Measurements from ENCODE around the gene RUNX3. TPM values are rescaled to one million over a fixed set of nuclear protein-coding genes. Genes with fewer than 3 reads are reported as not detected.

Gene RUNX3
- total RNA-seq, 1 donor from 2014 or later = 153 TPM

- H3K4me1 Mint-ChIP-seq = peaks cover 52% of the 10 kb centered on the region
- DNase-seq = no peak
- POLR2A ChIA-PET = interaction anchor here (1.0 to 14.3 kb wide), 13 partner anchors 9 to 298 kb away, joined by 3 to 188 read pairs (median 4); partner anchors contain the start of gene SYF2
Observed at GRCh38 chr1:24934310-24935195, 4.5 kb upstream of the RUNX3 start.

GRCh38 chr1:24933468-24933867, 3.4 kb upstream of the RUNX3 start:
- POLR2A ChIA-PET = interaction anchor here (0.8 to 15.6 kb wide), 8 partner anchors 10 to 166 kb away, joined by 3 to 385 read pairs (median 4); no protein-coding TSS in a partner anchor
- no peak for TF ChIP-seq CTCF (IDR thresholded peaks at IDR 0.05)
- no peak overlapping the region for H3K4me3 Mint-ChIP-seq
- CTCF ChIA-PET = interaction anchor here (0.9 to 9.8 kb wide), 14 partner anchors 8 to 272 kb away, joined by 3 to 195 read pairs (median 6); no protein-coding TSS in a partner anchor
- DNase-seq (no peak), ATAC-seq (ENCODE audit: low read depth) (no peak)
- intact Hi-C loops (cut with micrococcal nuclease) = no loop called here
- no peaks in the 10 kb centered on the region for H3K27me3 Mint-ChIP-seq
- H3K27ac Mint-ChIP-seq = peak overlapping the region; percentile 41
- no peaks in the 10 kb centered on the region for H3K9me3 Mint-ChIP-seq
- peaks cover 56% of the 10 kb centered on the region for H3K4me1 Mint-ChIP-seq
- peaks cover 7% of the 10 kb centered on the region for H3K36me3 Mint-ChIP-seq (ENCODE audit: low read depth)

More at GRCh38 chr1:24934310-24935195, 4.5 kb upstream of the RUNX3 start:
- no peaks in the 10 kb centered on the region for H3K27me3 Mint-ChIP-seq
- no peaks in the 10 kb centered on the region for H3K9me3 Mint-ChIP-seq
- H3K27ac Mint-ChIP-seq = peak overlapping the region; percentile 43
- H3K4me3 Mint-ChIP-seq = peak overlapping the region; percentile 32
- CTCF ChIA-PET = interaction anchor here (0.9 to 9.8 kb wide), 9 partner anchors 12 to 166 kb away, joined by 3 to 195 read pairs (median 6); no protein-coding TSS in a partner anchor
- intact Hi-C loops (cut with micrococcal nuclease) = loop anchor here (1.0 kb wide), 2 partner anchors 13 to 98 kb away; no protein-coding TSS in a partner anchor
- TF ChIP-seq CTCF (IDR thresholded peaks at IDR 0.05) = no peak
- no peaks in the 10 kb centered on the region for H3K36me3 Mint-ChIP-seq (ENCODE audit: low read depth)
- no peak for ATAC-seq (ENCODE audit: low read depth)

GRCh38 chr1:24932725-24933294, 2.7 kb upstream of the RUNX3 start:
- peaks cover 13% of the 10 kb centered on the region for H3K36me3 Mint-ChIP-seq (ENCODE audit: low read depth)
- POLR2A ChIA-PET = interaction anchor here (0.6 to 15.6 kb wide), 11 partner anchors 9 to 167 kb away, joined by 3 to 385 read pairs (median 4); no protein-coding TSS in a partner anchor
- peak overlapping the region; percentile 16 for H3K4me3 Mint-ChIP-seq
- CTCF ChIA-PET = interaction anchor here (0.8 to 9.8 kb wide), 27 partner anchors 9 to 273 kb away, joined by 3 to 195 read pairs (median 4); no protein-coding TSS in a partner anchor
- TF ChIP-seq CTCF (IDR thresholded peaks at IDR 0.05) = no peak
- ATAC-seq (ENCODE audit: low read depth) = no peak
- no peak for DNase-seq
- H3K27ac Mint-ChIP-seq = peak overlapping the region; percentile 25
- H3K27me3 Mint-ChIP-seq = no peaks in the 10 kb centered on the region
- H3K4me1 Mint-ChIP-seq = peaks cover 58% of the 10 kb centered on the region
- H3K9me3 Mint-ChIP-seq = no peaks in the 10 kb centered on the region
- intact Hi-C loops (cut with micrococcal nuclease) = loop anchor here (1.0 kb wide), 4 partner anchors 22 to 168 kb away; no protein-coding TSS in a partner anchor

GRCh38 chr1:24932284-24932683, 2.2 kb upstream of the RUNX3 start:
- intact Hi-C loops (cut with micrococcal nuclease) = loop anchor here (1.0 kb wide), 4 partner anchors 23 to 169 kb away; no protein-coding TSS in a partner anchor
- peak; percentile 77 for DNase-seq
- H3K27me3 Mint-ChIP-seq = no peaks in the 10 kb centered on the region

More at GRCh38 chr1:24932284-24932683, 2.2 kb upstream of the RUNX3 start:
- peak; percentile 70 for TF ChIP-seq CTCF (IDR thresholded peaks at IDR 0.05)
- POLR2A ChIA-PET = interaction anchor here (0.6 to 15.6 kb wide), 9 partner anchors 8 to 168 kb away, joined by 3 to 385 read pairs (median 6); no protein-coding TSS in a partner anchor
- CTCF ChIA-PET = interaction anchor here (0.8 to 9.8 kb wide), 26 partner anchors 9 to 273 kb away, joined by 3 to 195 read pairs (median 4); no protein-coding TSS in a partner anchor
- ATAC-seq (ENCODE audit: low read depth) = no peak
- Mint-ChIP-seq H3K4me1 (peaks cover 63% of the 10 kb centered on the region), H3K4me3 (peak overlapping the region; percentile 52), H3K36me3 (ENCODE audit: low read depth) (peaks cover 17% of the 10 kb centered on the region), H3K9me3 (no peaks in the 10 kb centered on the region), H3K27ac (peak overlapping the region; percentile 25)

Data from activated B cell treated with CpG ODN at 0.5 μM for 24 hours (primary cell).